GM12891 (cell line): ENCODE data around the gene FKBP5.

Source experiments
- POLR2A ChIP-seq: IDR thresholded peaks from 2 replicates; pipeline ENCODE4 v1.6.1; 2011; ENCODE audit warnings: low read depth, low read length, control low read depth
- POLR2AphosphoS5 ChIP-seq: IDR thresholded peaks from 2 replicates; pipeline ENCODE4 v1.6.1; 2011; ENCODE audit warnings: low read depth, low read length, control low read depth
- TAF1 ChIP-seq: IDR thresholded peaks from 2 replicates; pipeline ENCODE4 v1.6.1; 2011; ENCODE audit warnings: low read depth, low read length, control low read depth

GRCh38 chr6:35534407-35535170, 154.1 kb downstream of the FKBP5 start:
- no peak for TF ChIP-seq POLR2A
- no peak for TF ChIP-seq POLR2AphosphoS5
- TF ChIP-seq TAF1: no peak
